ENCODE results near the gene CAPN1.
"Not testable (repeated sequence)": the region's sequence is repeated elsewhere in the genome, so short reads cannot be mapped to it uniquely, and the experiment has no call there.

The CAPN1 gene

GRCh38 chr11:65181569-65182257, at the start of gene CAPN1:
Gene CAPN1, plus strand, starts transcription at chr11:65181928. Its CDS starts 774 bp downstream, at chr11:65182702.
- DNase-seq, result peak; percentile 27

- DNase-seq, result no peak
Measured at GRCh38 chr11:65132238-65132987, 49.3 kb upstream of the CAPN1 start.

- DNase-seq, result peak; percentile 21
Measured at GRCh38 chr11:65132988-65133700, 48.6 kb upstream of the CAPN1 start.

- DNase-seq, result no peak
Measured at GRCh38 chr11:65133724-65134123, 48.0 kb upstream of the CAPN1 start.

- DNase-seq, result peak; percentile 83
Measured at GRCh38 chr11:65134240-65134951, 47.3 kb upstream of the CAPN1 start, which contains the start of gene SYVN1. Gene SYVN1, minus strand, starts transcription at chr11:65134519. Its CDS starts 918 bp downstream, at chr11:65133601.

GRCh38 chr11:65134952-65135632, 46.6 kb upstream of the CAPN1 start:
- DNase-seq, result peak; percentile 97

GRCh38 chr11:65135633-65136145, 46.0 kb upstream of the CAPN1 start:
- DNase-seq, result peak; percentile 41

- no peak for DNase-seq
Measured at GRCh38 chr11:65136515-65137096, 45.1 kb upstream of the CAPN1 start.

GRCh38 chr11:65141896-65142494, 39.7 kb upstream of the CAPN1 start:
- DNase-seq, result no peak

GRCh38 chr11:65147352-65148075, 34.2 kb upstream of the CAPN1 start:
- no peak for DNase-seq

- DNase-seq, result no peak
Measured at GRCh38 chr11:65148657-65149056, 33.1 kb upstream of the CAPN1 start.

- DNase-seq, result not testable (repeated sequence)
Measured at GRCh38 chr11:65150131-65150508, 31.6 kb upstream of the CAPN1 start.

- peak; percentile 42 for DNase-seq
Measured at GRCh38 chr11:65150509-65151299, 31.0 kb upstream of the CAPN1 start.

GRCh38 chr11:65151331-65151899, 30.3 kb upstream of the CAPN1 start:
- DNase-seq, result no peak

- DNase-seq, result no peak
Measured at GRCh38 chr11:65152122-65152521, 29.6 kb upstream of the CAPN1 start.

GRCh38 chr11:65156256-65156655, 25.5 kb upstream of the CAPN1 start:
- no peak for DNase-seq

- no peak for DNase-seq
Measured at GRCh38 chr11:65156926-65157325, 24.8 kb upstream of the CAPN1 start.

- no peak for DNase-seq
Measured at GRCh38 chr11:65157336-65157735, 24.4 kb upstream of the CAPN1 start.

- no peak for DNase-seq
Measured at GRCh38 chr11:65159012-65159411, 22.7 kb upstream of the CAPN1 start.
